H9 (cell line): Measurements from ENCODE around the gene EFNA5. TPM values are rescaled to one million over a fixed set of nuclear protein-coding genes. Genes with fewer than 3 reads are reported as not detected.

ENCODE experiments used
- DNase-seq: peaks from one replicate; pipeline ENCODE4 v3.0.0-alpha.2; 2017
- H2AFZ ChIP-seq: one replicate; pipeline ENCODE4 v1.6.1; 2013; ENCODE audit warnings: mild to moderate bottlenecking, low read length, control low read depth, moderate library complexity
- H2AK5ac ChIP-seq: 2 replicates; pipeline ENCODE4 v1.6.1; 2013; ENCODE audit warnings: low read length, control low read depth, mixed read lengths; ENCODE audit not compliant: insufficient read length
- H2BK120ac ChIP-seq: one replicate; pipeline ENCODE4 v1.6.1; 2013; ENCODE audit warnings: low read depth, mild to moderate bottlenecking, low read length, control low read depth, inconsistent platforms; ENCODE audit not compliant: poor library complexity, severe bottlenecking
- H2BK12ac ChIP-seq: 2 replicates; pipeline ENCODE4 v1.6.1; 2013; ENCODE audit warnings: low read length, control low read depth, mixed read lengths, low read depth; ENCODE audit not compliant: insufficient read length
- H2BK15ac ChIP-seq: 2 replicates; pipeline ENCODE4 v1.6.1; 2013; ENCODE audit warnings: low read depth, low read length, control low read depth
- H2BK20ac ChIP-seq: one replicate; pipeline ENCODE4 v1.6.1; 2013; ENCODE audit warnings: low read depth, mild to moderate bottlenecking, low read length, control low read depth, inconsistent platforms; ENCODE audit not compliant: poor library complexity, severe bottlenecking
- H2BK5ac ChIP-seq: 2 replicates; pipeline ENCODE4 v1.6.1; 2013; ENCODE audit warnings: low read length, control low read depth, mixed read lengths; ENCODE audit not compliant: insufficient read length
- H3K14ac ChIP-seq: 2 replicates; pipeline ENCODE4 v1.6.1; 2013; ENCODE audit warnings: low read length, control low read depth; ENCODE audit not compliant: insufficient read depth
- H3K18ac ChIP-seq: 2 replicates; pipeline ENCODE4 v1.6.1; 2013; ENCODE audit warnings: low read depth, mild to moderate bottlenecking, mixed read lengths, low read length, control low read depth; ENCODE audit not compliant: insufficient read length
- H3K23ac ChIP-seq: 2 replicates; pipeline ENCODE4 v1.6.1; 2013; ENCODE audit warnings: low read length, control low read depth, mixed read lengths, low read depth; ENCODE audit not compliant: insufficient read length
- H3K23me2 ChIP-seq: 2 replicates; pipeline ENCODE4 v1.6.1; 2013; ENCODE audit warnings: low read depth, mild to moderate bottlenecking, mixed read lengths, low read length, control low read depth; ENCODE audit not compliant: insufficient read length, poor library complexity, severe bottlenecking
- H3K27ac ChIP-seq: 2 replicates; pipeline ENCODE4 v1.5.1; 2013; ENCODE audit warnings: low read length, control low read depth, mixed read lengths, low read depth; ENCODE audit not compliant: insufficient read length
- H3K27me3 ChIP-seq: 2 replicates; pipeline ENCODE4 v1.6.1; 2013; ENCODE audit warnings: low read length, control low read depth, inconsistent platforms; ENCODE audit not compliant: insufficient read depth
- H3K4ac ChIP-seq: 2 replicates; pipeline ENCODE4 v1.6.1; 2013; ENCODE audit warnings: low read depth, mild to moderate bottlenecking, control low read depth, inconsistent platforms, low read length, moderate library complexity
- H3K4me1 ChIP-seq: 2 replicates; pipeline ENCODE4 v1.6.1; 2013; ENCODE audit warnings: low read length, control low read depth, inconsistent platforms; ENCODE audit not compliant: insufficient read depth
- H3K4me2 ChIP-seq: 2 replicates; pipeline ENCODE4 v1.6.1; 2013; ENCODE audit warnings: low read length, control low read depth, mixed read lengths; ENCODE audit not compliant: insufficient read length, insufficient read depth
- H3K56ac ChIP-seq: 2 replicates; pipeline ENCODE4 v1.6.1; 2013; ENCODE audit warnings: low read depth, mild to moderate bottlenecking, mixed read lengths, low read length, control low read depth; ENCODE audit not compliant: insufficient read length
- H3K79me1 ChIP-seq: 2 replicates; pipeline ENCODE4 v1.6.1; 2013; ENCODE audit warnings: low read depth, mild to moderate bottlenecking, moderate library complexity, low read length, control low read depth, inconsistent platforms; ENCODE audit not compliant: insufficient read depth, poor library complexity, severe bottlenecking
- H3K79me2 ChIP-seq: 2 replicates; pipeline ENCODE4 v1.6.1; 2013; ENCODE audit warnings: low read length, control low read depth, inconsistent platforms; ENCODE audit not compliant: insufficient read depth
- H3K9ac ChIP-seq: 2 replicates; pipeline ENCODE4 v1.6.1; 2013; ENCODE audit warnings: low read length, control low read depth, mixed read lengths; ENCODE audit not compliant: insufficient read length; ENCODE audit errors: extremely low read depth
- H3K9me3 ChIP-seq: one replicate; pipeline ENCODE4 v1.6.1; 2013; ENCODE audit warnings: low read depth, low read length, inconsistent platforms; ENCODE audit not compliant: control insufficient read depth
- H3T11ph ChIP-seq: one replicate; pipeline ENCODE4 v1.6.1; 2013; ENCODE audit warnings: mild to moderate bottlenecking, low read length, control low read depth, inconsistent platforms
- H4K20me1 ChIP-seq: one replicate; pipeline ENCODE4 v1.6.1; 2013; ENCODE audit not compliant: control insufficient read depth, insufficient read length, insufficient read depth
- H4K5ac ChIP-seq: 2 replicates; pipeline ENCODE4 v1.6.1; 2013; ENCODE audit warnings: low read depth, mild to moderate bottlenecking, mixed read lengths, low read length, control low read depth; ENCODE audit not compliant: insufficient read length
- H4K8ac ChIP-seq: replicated peaks from 2 replicates; pipeline ENCODE4 v1.6.1; 2013; ENCODE audit warnings: low read length, control low read depth, mixed read lengths, low read depth; ENCODE audit not compliant: insufficient read length
- H4K91ac ChIP-seq: 2 replicates; pipeline ENCODE4 v1.6.1; 2013; ENCODE audit warnings: low read depth, mild to moderate bottlenecking, moderate library complexity, mixed read lengths, low read length, control low read depth; ENCODE audit not compliant: insufficient read length
- H3K27ac Mint-ChIP-seq, 3 experiments: 2 replicates in 2 of 3; 3 replicates in 1 of 3; pipeline ENCODE4 v1.8.0; 2020 to 2021; ENCODE audit warnings: mixed read lengths in 3 of 3, mild to moderate bottlenecking in 1 of 3, moderate library complexity in 1 of 3
- H3K27me3 Mint-ChIP-seq: 2 replicates; pipeline ENCODE4 v1.8.0; 2021; ENCODE audit warnings: low read depth, mild to moderate bottlenecking, moderate library complexity, mixed read lengths
- H3K36me3 Mint-ChIP-seq, 3 experiments: 2 replicates in 2 of 3; 3 replicates in 1 of 3; pipeline ENCODE4 v1.8.0; 2020 to 2021; ENCODE audit warnings: low read depth in 3 of 3, mixed read lengths in 3 of 3; ENCODE audit not compliant: insufficient read depth in 1 of 3
- H3K4me1 Mint-ChIP-seq, 2 experiments: 2 replicates each; pipeline ENCODE4 v1.8.0; 2020; ENCODE audit warnings: mixed read lengths in 2 of 2
- H3K4me3 Mint-ChIP-seq, 2 experiments: 2 replicates in 1 of 2; 3 replicates in 1 of 2; pipeline ENCODE4 v1.8.0; 2020 to 2021; ENCODE audit warnings: mild to moderate bottlenecking in 2 of 2, mixed read lengths in 2 of 2, moderate library complexity in 1 of 2
- H3K9me3 Mint-ChIP-seq, 2 experiments: 2 replicates in 1 of 2; 3 replicates in 1 of 2; pipeline ENCODE4 v1.8.0; 2020; ENCODE audit warnings: mild to moderate bottlenecking in 2 of 2, mixed read lengths in 2 of 2, moderate library complexity in 1 of 2
- WGBS: extraction: QIAGEN DNeasy Blood & Tissue Kit; methylation state at CpG from one replicate; pipeline ENCODE4 v1.1.7; 2013; ENCODE audit warnings: missing lambda C conversion rate, low lambda C conversion rate, mixed read lengths; ENCODE audit not compliant: insufficient read length; ENCODE audit errors: extremely low coverage; 5-methylcytosine and 5-hydroxymethylcytosine counted together
- total RNA-seq: library from RNA; stranded (reverse); gene quantifications from 2 replicates; pipeline ENCODE4 v1.2.1, GENCODE V29; 2021
- TF ChIP-seq, protein P1 (sequence below): fragments of 200-600 bp; sonication (generic); conservative IDR thresholded peaks from 3 replicates; pipeline ENCODE4 v1.8.0; 2021; ENCODE audit warnings: antibody characterized with exemption, mild to moderate bottlenecking

EFNA5 gene
- total RNA-seq, 1 experiment from 2014 or later, result 20.4 TPM

DNA sequence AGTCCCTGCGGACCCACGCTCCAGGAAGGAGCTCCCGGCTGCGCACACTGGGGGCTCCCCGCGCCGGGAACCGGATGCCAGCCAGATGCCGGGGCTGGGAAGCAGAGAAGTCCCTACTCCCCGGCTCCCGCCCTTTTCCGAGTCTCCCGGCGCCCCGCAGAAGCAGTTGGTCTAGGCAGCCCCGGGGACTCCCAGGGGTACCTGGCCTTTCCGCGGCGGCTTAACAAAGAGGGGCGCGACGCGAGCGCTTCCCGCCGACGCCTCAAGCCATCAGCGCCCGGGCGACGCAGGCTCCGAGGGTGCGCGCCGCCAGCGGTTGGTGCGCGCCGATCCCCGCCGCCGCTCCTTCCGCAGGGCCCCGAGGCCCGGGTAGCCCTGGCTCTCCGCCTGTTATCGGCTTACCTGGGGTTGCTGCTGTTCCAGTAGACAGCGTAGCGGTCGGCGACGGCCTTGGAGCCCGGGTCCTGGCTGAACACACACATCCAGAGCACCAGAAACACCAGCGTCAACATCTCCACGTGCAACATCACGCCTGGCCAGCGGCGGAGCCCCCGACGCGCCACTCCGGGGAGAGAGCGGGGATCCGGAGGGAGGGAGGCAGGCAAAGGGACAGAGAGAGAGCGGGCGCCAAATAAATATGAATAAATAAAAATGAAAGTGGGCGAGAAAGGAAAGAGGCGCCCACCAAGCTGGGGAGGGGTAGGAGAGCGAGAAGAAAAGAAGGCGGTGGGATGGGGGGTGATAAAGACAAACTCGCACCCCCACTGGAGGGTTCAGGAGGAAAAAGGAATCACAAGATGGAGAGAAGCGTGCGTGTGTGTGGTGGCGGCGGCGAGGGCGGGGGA is 428 bp downstream of the EFNA5 start:
- Histone ChIP-seq H2BK5ac (no peak overlapping the region), H3K18ac (peak overlapping the region; percentile 82), H3K9ac (peak overlapping the region; percentile 71), H2AFZ (no peak overlapping the region), H4K20me1 (no peaks in the 10 kb centered on the region), H2AK5ac (no peak overlapping the region), H3K79me1 (no peaks in the 10 kb centered on the region), H3K79me2 (no peaks in the 10 kb centered on the region), H3K14ac (peak overlapping the region; percentile 95), H3K23me2 (peaks cover 43% of the 10 kb centered on the region), H2BK12ac (no peak overlapping the region), H4K5ac (no peak overlapping the region), H3K9me3 (no peaks in the 10 kb centered on the region), H3K23ac (no peak overlapping the region), H2BK20ac (no peak overlapping the region), H3K27me3 (peaks cover 2% of the 10 kb centered on the region; the same call in 1 of the 2 replicates), H3K4me1 (no peaks in the 10 kb centered on the region), H2BK120ac (no peak overlapping the region), H3K56ac (no peak overlapping the region), H4K91ac (no peak overlapping the region), H3K4me2 (peak overlapping the region; percentile 86), H3T11ph (no peak overlapping the region), H3K27ac (no peak overlapping the region), H2BK15ac (peak overlapping the region; percentile 25; the same call in 1 of the 2 replicates), H3K4ac (no peak overlapping the region), H4K8ac (no peak overlapping the region)
- peaks cover 13% of the 10 kb centered on the region for H3K27me3 Mint-ChIP-seq
- peak overlapping the region; percentile 90 to 94 for H3K4me3 Mint-ChIP-seq
- H3K27ac Mint-ChIP-seq, result peak overlapping the region in 2 of 3 experiments; percentile 73 to 92; a peak in 2 of 7 replicates
- peak; percentile 54 for DNase-seq
- peaks cover 32 to 39% of the 10 kb centered on the region in 2 experiments for H3K4me1 Mint-ChIP-seq
- H3K36me3 Mint-ChIP-seq, result no peaks in the 10 kb centered on the region
- no peaks in the 10 kb centered on the region; a peak in 1 of 5 replicates for H3K9me3 Mint-ChIP-seq
- no CpG with 5 or more reads among the region's 77 CpGs for WGBS
- TF ChIP-seq, protein P1, sequence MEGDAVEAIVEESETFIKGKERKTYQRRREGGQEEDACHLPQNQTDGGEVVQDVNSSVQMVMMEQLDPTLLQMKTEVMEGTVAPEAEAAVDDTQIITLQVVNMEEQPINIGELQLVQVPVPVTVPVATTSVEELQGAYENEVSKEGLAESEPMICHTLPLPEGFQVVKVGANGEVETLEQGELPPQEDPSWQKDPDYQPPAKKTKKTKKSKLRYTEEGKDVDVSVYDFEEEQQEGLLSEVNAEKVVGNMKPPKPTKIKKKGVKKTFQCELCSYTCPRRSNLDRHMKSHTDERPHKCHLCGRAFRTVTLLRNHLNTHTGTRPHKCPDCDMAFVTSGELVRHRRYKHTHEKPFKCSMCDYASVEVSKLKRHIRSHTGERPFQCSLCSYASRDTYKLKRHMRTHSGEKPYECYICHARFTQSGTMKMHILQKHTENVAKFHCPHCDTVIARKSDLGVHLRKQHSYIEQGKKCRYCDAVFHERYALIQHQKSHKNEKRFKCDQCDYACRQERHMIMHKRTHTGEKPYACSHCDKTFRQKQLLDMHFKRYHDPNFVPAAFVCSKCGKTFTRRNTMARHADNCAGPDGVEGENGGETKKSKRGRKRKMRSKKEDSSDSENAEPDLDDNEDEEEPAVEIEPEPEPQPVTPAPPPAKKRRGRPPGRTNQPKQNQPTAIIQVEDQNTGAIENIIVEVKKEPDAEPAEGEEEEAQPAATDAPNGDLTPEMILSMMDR, result no peak
